Fibroblast of villous mesenchyme (primary cell): ENCODE measurements around the gene PTGIR. TPM values are rescaled to one million over a fixed set of nuclear protein-coding genes. Genes with fewer than 3 reads are reported as not detected.

Experiments
- DNase-seq: peaks from one replicate; pipeline ENCODE4 v3.0.0-alpha.2; 2010; ENCODE audit warnings: low read depth
- H3K4me3 ChIP-seq: 2 replicates; pipeline ENCODE4 v1.5.1; 2011; ENCODE audit warnings: low read depth, mild to moderate bottlenecking, low read length
- CTCF ChIP-seq: IDR thresholded peaks from 2 replicates; pipeline ENCODE4 v1.5.1; 2012; ENCODE audit warnings: low read depth, mild to moderate bottlenecking, low read length; ENCODE audit not compliant: insufficient read depth
- total RNA-seq: library from RNA; depleted of rRNA; stranded (reverse); fragments of >200 nt; gene quantifications from 2 replicates; pipeline ENCODE4 v1.2.3, GENCODE V29; 2012

PTGIR gene
- total RNA-seq, 1 donor = 3.5 TPM

GRCh38 chr19:46610413-46610775, 14.5 kb downstream of the PTGIR start:
- no peak for DNase-seq
- TF ChIP-seq CTCF = no peak
- no peak overlapping the region for H3K4me3 ChIP-seq

GRCh38 chr19:46609511-46610412, 15.1 kb downstream of the PTGIR start:
- no peak overlapping the region for H3K4me3 ChIP-seq
- no peak for DNase-seq
- TF ChIP-seq CTCF = no peak

- no peak for TF ChIP-seq CTCF
- no peak overlapping the region for H3K4me3 ChIP-seq
- DNase-seq = no peak
These were observed 16.1 kb downstream of the PTGIR start for GRCh38 chr19:46608581-46609345.

GRCh38 chr19:46608178-46608577, 16.7 kb downstream of the PTGIR start:
- no peak for DNase-seq

GRCh38 chr19:46607448-46607841, 17.4 kb downstream of the PTGIR start:
- no peak overlapping the region for H3K4me3 ChIP-seq
- no peak for DNase-seq
- TF ChIP-seq CTCF = no peak

More at GRCh38 chr19:46608178-46608577, 16.7 kb downstream of the PTGIR start:
- no peak for TF ChIP-seq CTCF
- H3K4me3 ChIP-seq = no peak overlapping the region

GRCh38 chr19:46606681-46607447, 18.0 kb downstream of the PTGIR start:
- TF ChIP-seq CTCF = no peak
- H3K4me3 ChIP-seq = no peak overlapping the region
- DNase-seq = no peak
